ENCODE data around the gene BABAM2. TPM values are rescaled to one million over a fixed set of nuclear protein-coding genes. Genes with fewer than 3 reads are reported as not detected.

Gene BABAM2
- total and polyA plus RNA-seq, 10 of the 15 experiments (the other 5 are each of a cell fraction or from before 2014, with no cell fraction given): 30.7 to 59.9 (median 44.5) TPM

- H3K27ac ChIP-seq (ENCODE audit: control insufficient read depth, insufficient read depth): no peak overlapping the region
- CTCF ChIA-PET: interaction anchor here (1.2 kb wide), 1 partner anchor 12 kb away, joined by 3 read pairs; no protein-coding TSS in a partner anchor
- H3K9ac ChIP-seq (ENCODE audit: control insufficient read depth, insufficient read depth, low read length): no peak overlapping the region
- POLR2A ChIA-PET: no interaction called here
- no TSS peak for BruUV-seq (replicated peaks)
- no peak overlapping the region for H3K4me2 ChIP-seq (ENCODE audit: control insufficient read depth, insufficient read depth)
- SMC1A ChIA-PET (ENCODE audit: uncharacterized antibody, unreplicated experiment): no interaction called here
- H3K36me3 ChIP-seq (ENCODE audit: control insufficient read depth in 2 of 2, insufficient read depth in 2 of 2, low read length in 1 of 2): no peaks in the 10 kb centered on the region
- intact Hi-C loops (cut with micrococcal nuclease; ENCODE audit: unreplicated experiment): no loop called here
- no peak overlapping the region for H3K4me3 ChIP-seq
- no peaks in the 10 kb centered on the region for H3K79me2 ChIP-seq (ENCODE audit: control insufficient read depth, insufficient read depth, low read length)
- no peaks in the 10 kb centered on the region for H4K20me1 ChIP-seq (ENCODE audit: control insufficient read depth, insufficient read depth)
- ATAC-seq: no peak
- 38% methylated on average over 7 of the region's 8 CpGs for WGBS (ENCODE audit: insufficient coverage, insufficient replicate concordance, low lambda C conversion rate, missing lambda C conversion rate)
- H3K9me3 ChIP-seq (replicated peaks; ENCODE audit: control insufficient read depth, insufficient read depth, low read length): no peaks in the 10 kb centered on the region
- peaks cover 6% of the 10 kb centered on the region; the same call in 1 of the 2 replicates for H3K4me1 ChIP-seq (ENCODE audit: control insufficient read depth, insufficient read depth, low read length)
- no peaks in the 10 kb centered on the region for H3K27me3 ChIP-seq (replicated peaks in 1 of 2; ENCODE audit: control insufficient read depth in 2 of 2, insufficient read depth in 2 of 2, low read length in 1 of 2)
- no peak for DNase-seq (ENCODE audit: low read depth, low spot score)
- H2AFZ ChIP-seq (ENCODE audit: control insufficient read depth, low read depth, low read length): no peak overlapping the region
- RAD21 ChIA-PET (ENCODE audit: unreplicated experiment): no interaction called here
- no peak for FAIRE-seq
- in situ Hi-C loops (cut with MboI): no loop called here
- TF ChIP-seq SREBF2 (IDR thresholded peaks at IDR 0.05; ENCODE audit: low read length) (no peak), CREM (IDR thresholded peaks at IDR 0.05; ENCODE audit: low read depth) (no peak)
Observed at GRCh38 chr2:28365158-28365557, 474.6 kb downstream of the BABAM2 start.

- Histone ChIP-seq H3K27ac (ENCODE audit: control insufficient read depth, insufficient read depth) (no peak overlapping the region), H3K4me1 (ENCODE audit: control insufficient read depth, insufficient read depth, low read length) (peaks cover 6% of the 10 kb centered on the region; the same call in 1 of the 2 replicates), H4K20me1 (ENCODE audit: control insufficient read depth, insufficient read depth) (no peaks in the 10 kb centered on the region), H3K4me3 (no peak overlapping the region), H3K27me3 (replicated peaks in 1 of 2; ENCODE audit: control insufficient read depth in 2 of 2, insufficient read depth in 2 of 2, low read length in 1 of 2) (no peaks in the 10 kb centered on the region), H3K9me3 (replicated peaks; ENCODE audit: control insufficient read depth, insufficient read depth, low read length) (no peaks in the 10 kb centered on the region), H3K9ac (ENCODE audit: control insufficient read depth, insufficient read depth, low read length) (no peak overlapping the region), H3K79me2 (ENCODE audit: control insufficient read depth, insufficient read depth, low read length) (no peaks in the 10 kb centered on the region), H3K4me2 (ENCODE audit: control insufficient read depth, insufficient read depth) (no peak overlapping the region), H3K36me3 (ENCODE audit: control insufficient read depth in 2 of 2, insufficient read depth in 2 of 2, low read length in 1 of 2) (no peaks in the 10 kb centered on the region), H2AFZ (ENCODE audit: control insufficient read depth, low read depth, low read length) (no peak overlapping the region)
- FAIRE-seq: no peak
- ChIA-PET POLR2A (no interaction called here), SMC1A (ENCODE audit: uncharacterized antibody, unreplicated experiment) (no interaction called here), CTCF (no interaction called here), RAD21 (ENCODE audit: unreplicated experiment) (no interaction called here)
- 83% methylated on average over 10 of the region's 10 CpGs for WGBS (ENCODE audit: insufficient coverage, insufficient replicate concordance, low lambda C conversion rate, missing lambda C conversion rate)
- DNase-seq (ENCODE audit: low read depth, low spot score): no peak
- intact Hi-C loops (cut with micrococcal nuclease; ENCODE audit: unreplicated experiment) (no loop called here), in situ Hi-C loops (cut with MboI) (no loop called here)
- no peak for ATAC-seq
- no TSS peak for BruUV-seq (replicated peaks)
- TF ChIP-seq POU2F2 (IDR thresholded peaks at IDR 0.05; ENCODE audit: borderline replicate concordance, low read depth, low read length): no peak
- TF ChIP-seq CEBPB (IDR thresholded peaks at IDR 0.05; ENCODE audit: borderline replicate concordance in 1 of 2, low read depth in 2 of 2, low read length in 2 of 2): no peak
- TF ChIP-seq EZH2 (IDR thresholded peaks at IDR 0.05; ENCODE audit: borderline replicate concordance, control insufficient read depth, low read depth, low read length): no peak
- TF ChIP-seq FOXM1 (IDR thresholded peaks at IDR 0.05; ENCODE audit: low read depth, low read length): no peak
- no peak for TF ChIP-seq STAT3 (IDR thresholded peaks at IDR 0.05; ENCODE audit: low read depth, low read length)
- no peak for TF ChIP-seq BRCA1 (IDR thresholded peaks at IDR 0.05; ENCODE audit: low read depth, low read length)
- no peak for TF ChIP-seq STAT1 (conservative IDR thresholded peaks at IDR 0.05)
- TF ChIP-seq PKNOX1 (IDR thresholded peaks at IDR 0.05): no peak
- no peak for TF ChIP-seq ZNF687 (IDR thresholded peaks at IDR 0.05)
- TF ChIP-seq NR2C2 (IDR thresholded peaks at IDR 0.05; ENCODE audit: borderline replicate concordance, control insufficient read depth, insufficient read length, low read depth): no peak
Observed at GRCh38 chr2:28366149-28366495, 475.6 kb downstream of the BABAM2 start.
